HepG2 (cell line): Measurements from ENCODE around the gene ECSIT. TPM values are rescaled to one million over a fixed set of nuclear protein-coding genes. Genes with fewer than 3 reads are reported as not detected.

Experiments
- CCDC6 ChIP-seq: sonication (generic); formaldehyde crosslinking; IDR thresholded peaks from 2 replicates; pipeline ENCODE4 v1.8.1; 2022; ENCODE audit warnings: mild to moderate bottlenecking, missing genetic modification reagents, moderate library complexity
- GZF1 ChIP-seq: sonication (generic); formaldehyde crosslinking; IDR thresholded peaks from 2 replicates; pipeline ENCODE4 v1.5.1; 2020; ENCODE audit warnings: mild to moderate bottlenecking, missing genetic modification reagents
- MXI1 ChIP-seq: IDR thresholded peaks from 3 replicates; pipeline ENCODE4 v1.6.1; 2012; ENCODE audit warnings: low read depth, low read length, inconsistent platforms, borderline replicate concordance
- NR3C1 ChIP-seq: sonication (generic); formaldehyde crosslinking; IDR thresholded peaks from 2 replicates; pipeline ENCODE4 v1.4.0; 2020; ENCODE audit warnings: missing genetic modification reagents
- ZFP1 ChIP-seq: IDR thresholded peaks from 2 replicates; pipeline ENCODE4 v1.6.1; 2016
- ZFX ChIP-seq: sonication (generic); formaldehyde crosslinking; IDR thresholded peaks from 2 replicates; pipeline ENCODE4 v1.4.0; 2020; ENCODE audit warnings: mild to moderate bottlenecking, low read depth, missing genetic modification reagents, moderate library complexity
- ZMYM4 ChIP-seq: sonication (generic); formaldehyde crosslinking; IDR thresholded peaks from 2 replicates; pipeline ENCODE4 v1.8.1; 2023; ENCODE audit warnings: mild to moderate bottlenecking, missing genetic modification reagents
- ZNF138 ChIP-seq: sonication (generic); formaldehyde crosslinking; IDR thresholded peaks from 2 replicates; pipeline ENCODE4 v1.5.0; 2020; ENCODE audit warnings: mild to moderate bottlenecking, low read depth, missing genetic modification reagents
- ZNF230 ChIP-seq: sonication (generic); formaldehyde crosslinking; IDR thresholded peaks from 2 replicates; pipeline ENCODE4 v1.4.0; 2020; ENCODE audit warnings: mild to moderate bottlenecking, missing genetic modification reagents
- ZNF383 ChIP-seq: sonication (generic); formaldehyde crosslinking; IDR thresholded peaks from 2 replicates; pipeline ENCODE4 v1.4.0; 2020; ENCODE audit warnings: missing genetic modification reagents, mild to moderate bottlenecking, borderline replicate concordance
- ZNF441 ChIP-seq: sonication (generic); formaldehyde crosslinking; IDR thresholded peaks from 2 replicates; pipeline ENCODE4 v1.7.0; 2021; ENCODE audit warnings: missing genetic modification reagents, borderline replicate concordance
- polyA plus RNA-seq, 8 experiments: library from polyadenylated mRNA; depleted of rRNA in 3 of 8; stranded (reverse) in 7 of 8; unstranded in 1 of 8; fragments of >200 nt; fragmentation: Illumina TruSeq in 4 of 8; extraction: Trizol in 4 of 8; gene quantifications; 2 replicates each; pipeline versions ENCODE4 v1.2.1 to v1.2.3, GENCODE V29; 2011 to 2016; ENCODE audit warnings: low read depth in 4 of 8, missing spikeins in 1 of 8, mixed read lengths in 1 of 8; ENCODE audit not compliant: insufficient read depth in 1 of 8
- total RNA-seq, 5 experiments: library from RNA; depleted of rRNA; stranded (reverse); fragments of >200 nt; fragmentation: Illumina TruSeq; extraction: Trizol; gene quantifications; 2 replicates each; pipeline ENCODE4 v1.2.3, GENCODE V29; 2016; ENCODE audit warnings: low read depth in 1 of 5
- TF ChIP-seq, protein P1 (sequence below), 2 experiments: sonication (generic) in 1 of 2; formaldehyde crosslinking in 1 of 2; IDR thresholded peaks; 2 replicates each; pipeline versions ENCODE4 v1.5.1 to v1.6.1; 2011 to 2020; ENCODE audit warnings: borderline replicate concordance in 1 of 2, low read depth in 1 of 2, low read length in 1 of 2, mild to moderate bottlenecking in 1 of 2, missing genetic modification reagents in 1 of 2, moderate library complexity in 1 of 2
- TF ChIP-seq, protein P2 (sequence below): sonication (generic); formaldehyde crosslinking; IDR thresholded peaks from 2 replicates; pipeline ENCODE4 v1.8.0; 2022; ENCODE audit warnings: missing genetic modification reagents, mild to moderate bottlenecking, inconsistent platforms, borderline replicate concordance
- TF ChIP-seq, protein P3 (sequence below), 2 experiments: fragments of 450-650 bp in 1 of 2; sonication (generic) in 1 of 2; formaldehyde crosslinking in 1 of 2; IDR thresholded peaks; 2 replicates each; pipeline versions ENCODE4 v1.6.1 to v1.8.0; 2016 to 2022; ENCODE audit warnings: antibody characterized with exemption in 1 of 2, mild to moderate bottlenecking in 1 of 2, missing genetic modification reagents in 1 of 2

ECSIT gene
- total and polyA plus RNA-seq, 2 of the 13 experiments (the other 11 are each of a cell fraction or from before 2014, with no cell fraction given), result 36.4 to 62.3 TPM

DNA sequence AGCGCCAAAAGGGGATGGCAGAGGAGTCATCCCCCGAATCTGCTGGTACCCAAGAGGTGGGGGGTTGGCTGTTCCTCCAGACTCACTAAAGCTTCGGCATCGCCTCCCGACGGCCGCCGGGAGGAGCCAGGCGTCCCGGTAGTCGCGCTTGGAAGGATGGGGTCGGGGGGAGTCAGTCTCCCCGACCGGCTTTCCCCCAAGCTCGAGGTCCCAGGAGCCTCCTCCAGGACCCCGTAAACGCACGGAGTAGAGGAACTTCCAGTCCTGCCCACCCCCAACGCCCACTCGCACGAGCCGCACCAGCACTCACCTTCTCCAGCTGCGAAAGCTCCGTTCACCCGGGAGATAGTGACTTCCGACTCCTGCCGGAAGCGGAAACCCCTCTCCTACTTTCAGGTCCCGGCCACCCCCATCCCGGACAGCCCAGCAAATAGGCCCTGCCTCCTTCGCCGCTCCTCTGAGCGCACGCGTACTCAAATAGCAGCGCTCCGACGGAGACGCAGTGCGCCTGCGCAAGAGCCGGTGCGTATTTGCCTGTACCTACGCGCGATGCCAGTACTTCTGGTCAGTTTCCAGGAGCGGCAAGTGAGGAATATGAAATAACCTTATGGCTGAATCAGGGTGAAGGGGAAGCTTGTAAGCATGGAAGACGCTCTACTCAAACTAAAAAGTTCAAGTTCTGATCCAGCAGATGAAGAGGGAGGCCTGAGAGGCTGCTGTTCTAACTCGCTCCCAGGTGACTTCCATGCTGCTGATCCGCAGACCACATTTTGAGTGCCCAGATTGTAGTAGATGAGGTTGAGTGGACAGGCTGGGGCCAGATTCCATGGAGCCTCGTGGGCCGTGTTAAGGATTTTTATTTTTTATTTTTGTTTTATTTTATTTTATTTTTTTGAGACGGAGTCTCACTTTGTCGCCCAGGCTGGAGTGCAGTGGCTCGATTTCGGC is 30.2 kb upstream of the ECSIT start, which contains the start of gene ELOF1 (continued):
- TF ChIP-seq, protein P1, sequence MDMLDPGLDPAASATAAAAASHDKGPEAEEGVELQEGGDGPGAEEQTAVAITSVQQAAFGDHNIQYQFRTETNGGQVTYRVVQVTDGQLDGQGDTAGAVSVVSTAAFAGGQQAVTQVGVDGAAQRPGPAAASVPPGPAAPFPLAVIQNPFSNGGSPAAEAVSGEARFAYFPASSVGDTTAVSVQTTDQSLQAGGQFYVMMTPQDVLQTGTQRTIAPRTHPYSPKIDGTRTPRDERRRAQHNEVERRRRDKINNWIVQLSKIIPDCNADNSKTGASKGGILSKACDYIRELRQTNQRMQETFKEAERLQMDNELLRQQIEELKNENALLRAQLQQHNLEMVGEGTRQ (IDR thresholded peaks at IDR 0.05; ENCODE audit: low read depth, low read length), result no peak
- TF ChIP-seq, protein P1 (CRISPR knock-in tag; IDR thresholded peaks at IDR 0.05; ENCODE audit: borderline replicate concordance), result no peak
- TF ChIP-seq CCDC6 (0 out of 2 replicates have a peak, but pooled peaks have one; percentile 13), ZNF383 (CRISPR knock-in tag) (no peak), GZF1 (CRISPR knock-in tag) (no peak), NR3C1 (CRISPR knock-in tag) (no peak), ZMYM4 (CRISPR knock-in tag) (peak; percentile 73; the same call in 1 of the 2 replicates), ZNF441 (CRISPR knock-in tag) (peak; percentile 61; the same call in 1 of the 2 replicates), ZNF138 (CRISPR knock-in tag) (no peak), ZNF230 (CRISPR knock-in tag) (no peak), ZFX (CRISPR knock-in tag) (peak; percentile 77), MXI1 (peak; percentile 80; the same call in 1 of the 3 replicates), ZFP1 (no peak)
- TF ChIP-seq, protein P2, sequence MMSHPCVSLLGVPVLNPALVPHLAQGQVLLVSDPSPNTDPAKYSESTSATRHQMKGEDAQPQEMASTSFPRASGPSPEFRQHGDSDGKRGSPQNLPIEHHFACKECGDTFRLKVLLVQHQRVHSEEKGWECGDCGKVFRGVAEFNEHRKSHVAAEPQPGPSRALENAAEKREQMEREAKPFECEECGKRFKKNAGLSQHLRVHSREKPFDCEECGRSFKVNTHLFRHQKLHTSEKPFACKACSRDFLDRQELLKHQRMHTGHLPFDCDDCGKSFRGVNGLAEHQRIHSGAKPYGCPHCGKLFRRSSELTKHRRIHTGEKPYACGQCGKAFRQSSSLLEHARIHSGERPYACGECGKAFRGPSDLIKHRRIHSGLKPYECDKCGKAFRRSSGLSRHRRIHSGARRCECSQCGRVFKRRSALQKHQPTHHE (CRISPR knock-in tag), result peak; percentile 23
- TF ChIP-seq, protein P3, sequence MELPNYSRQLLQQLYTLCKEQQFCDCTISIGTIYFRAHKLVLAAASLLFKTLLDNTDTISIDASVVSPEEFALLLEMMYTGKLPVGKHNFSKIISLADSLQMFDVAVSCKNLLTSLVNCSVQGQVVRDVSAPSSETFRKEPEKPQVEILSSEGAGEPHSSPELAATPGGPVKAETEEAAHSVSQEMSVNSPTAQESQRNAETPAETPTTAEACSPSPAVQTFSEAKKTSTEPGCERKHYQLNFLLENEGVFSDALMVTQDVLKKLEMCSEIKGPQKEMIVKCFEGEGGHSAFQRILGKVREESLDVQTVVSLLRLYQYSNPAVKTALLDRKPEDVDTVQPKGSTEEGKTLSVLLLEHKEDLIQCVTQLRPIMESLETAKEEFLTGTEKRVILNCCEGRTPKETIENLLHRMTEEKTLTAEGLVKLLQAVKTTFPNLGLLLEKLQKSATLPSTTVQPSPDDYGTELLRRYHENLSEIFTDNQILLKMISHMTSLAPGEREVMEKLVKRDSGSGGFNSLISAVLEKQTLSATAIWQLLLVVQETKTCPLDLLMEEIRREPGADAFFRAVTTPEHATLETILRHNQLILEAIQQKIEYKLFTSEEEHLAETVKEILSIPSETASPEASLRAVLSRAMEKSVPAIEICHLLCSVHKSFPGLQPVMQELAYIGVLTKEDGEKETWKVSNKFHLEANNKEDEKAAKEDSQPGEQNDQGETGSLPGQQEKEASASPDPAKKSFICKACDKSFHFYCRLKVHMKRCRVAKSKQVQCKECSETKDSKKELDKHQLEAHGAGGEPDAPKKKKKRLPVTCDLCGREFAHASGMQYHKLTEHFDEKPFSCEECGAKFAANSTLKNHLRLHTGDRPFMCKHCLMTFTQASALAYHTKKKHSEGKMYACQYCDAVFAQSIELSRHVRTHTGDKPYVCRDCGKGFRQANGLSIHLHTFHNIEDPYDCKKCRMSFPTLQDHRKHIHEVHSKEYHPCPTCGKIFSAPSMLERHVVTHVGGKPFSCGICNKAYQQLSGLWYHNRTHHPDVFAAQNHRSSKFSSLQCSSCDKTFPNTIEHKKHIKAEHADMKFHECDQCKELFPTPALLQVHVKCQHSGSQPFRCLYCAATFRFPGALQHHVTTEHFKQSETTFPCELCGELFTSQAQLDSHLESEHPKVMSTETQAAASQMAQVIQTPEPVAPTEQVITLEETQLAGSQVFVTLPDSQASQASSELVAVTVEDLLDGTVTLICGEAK (IDR thresholded peaks at IDR 0.05), result peak; percentile 64
- TF ChIP-seq, protein P3 (CRISPR knock-in tag; IDR thresholded peaks at IDR 0.05), result no peak
